Measurements from ENCODE around the gene MRM3.

- TF ChIP-seq CTCF (IDR thresholded peaks at IDR 0.05) (no peak), EZH2 (IDR thresholded peaks at IDR 0.05; ENCODE audit: borderline replicate concordance, insufficient read depth, low read depth, low read length, poor library complexity, severe bottlenecking) (no peak)
Observed at GRCh38 chr17:788551-788950, 6.4 kb downstream of the MRM3 start.

All from B cell (primary cell).